Raji (cell line): ENCODE results near the gene ZNF236.

ENCODE experiments used
- POLR2A ChIP-seq: IDR thresholded peaks from 2 replicates; pipeline ENCODE4 v1.6.1; 2011; ENCODE audit warnings: low read depth, low read length, control low read depth; ENCODE audit not compliant: insufficient read depth

Gene ZNF236

GRCh38 chr18:77015771-77016710 is 193.7 kb downstream of the ZNF236 start:
- no peak for TF ChIP-seq POLR2A

- TF ChIP-seq POLR2A: no peak
Observed at GRCh38 chr18:77016936-77017335, 194.6 kb downstream of the ZNF236 start.

- TF ChIP-seq POLR2A: no peak
Observed at GRCh38 chr18:77017355-77017754, 195.0 kb downstream of the ZNF236 start.

GRCh38 chr18:77019641-77020040 is 197.3 kb downstream of the ZNF236 start:
- TF ChIP-seq POLR2A: no peak
